Panc1 (cell line): ENCODE results near the gene SLC9B1.

Source experiments
- CTCF ChIP-seq: fragments of 450-650 bp; IDR thresholded peaks from 2 replicates; pipeline ENCODE4 v1.5.1; 2017; ENCODE audit warnings: mild to moderate bottlenecking
- SIN3A ChIP-seq: IDR thresholded peaks from 2 replicates; pipeline ENCODE4 v1.6.1; 2012; ENCODE audit warnings: low read depth, mild to moderate bottlenecking, low read length, moderate library complexity, borderline replicate concordance; ENCODE audit not compliant: insufficient read depth

DNA sequence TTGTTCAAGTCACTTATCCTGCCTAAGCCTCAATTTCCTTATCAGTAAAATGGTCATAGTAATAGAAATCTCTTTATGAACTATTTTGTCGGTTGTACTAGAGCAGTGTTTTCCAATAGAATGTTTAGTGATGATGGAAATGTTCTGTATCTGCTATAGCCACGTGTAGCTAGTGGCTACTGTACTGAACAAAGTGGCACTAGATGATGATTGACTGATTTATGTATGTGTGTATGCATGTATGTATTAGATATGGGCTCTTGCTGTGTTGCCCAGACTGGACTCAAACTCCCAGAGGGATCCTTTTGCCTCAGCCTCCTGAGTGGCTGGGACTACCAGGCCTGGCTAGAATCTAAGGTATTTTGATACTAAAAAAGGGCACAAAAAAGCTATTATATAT lies 24.7 kb upstream of the SLC9B1 start:
- TF ChIP-seq CTCF: no peak
- TF ChIP-seq SIN3A: no peak
